GM19455 (cell line): ENCODE results near the gene RFTN1.

ENCODE experiments used
- ATAC-seq: cut with Tn5 transposase; IDR thresholded peaks from one replicate; pipeline ENCODE4 v1.9.1; 2021; ENCODE audit not compliant: unreplicated experiment

The RFTN1 gene

DNA sequence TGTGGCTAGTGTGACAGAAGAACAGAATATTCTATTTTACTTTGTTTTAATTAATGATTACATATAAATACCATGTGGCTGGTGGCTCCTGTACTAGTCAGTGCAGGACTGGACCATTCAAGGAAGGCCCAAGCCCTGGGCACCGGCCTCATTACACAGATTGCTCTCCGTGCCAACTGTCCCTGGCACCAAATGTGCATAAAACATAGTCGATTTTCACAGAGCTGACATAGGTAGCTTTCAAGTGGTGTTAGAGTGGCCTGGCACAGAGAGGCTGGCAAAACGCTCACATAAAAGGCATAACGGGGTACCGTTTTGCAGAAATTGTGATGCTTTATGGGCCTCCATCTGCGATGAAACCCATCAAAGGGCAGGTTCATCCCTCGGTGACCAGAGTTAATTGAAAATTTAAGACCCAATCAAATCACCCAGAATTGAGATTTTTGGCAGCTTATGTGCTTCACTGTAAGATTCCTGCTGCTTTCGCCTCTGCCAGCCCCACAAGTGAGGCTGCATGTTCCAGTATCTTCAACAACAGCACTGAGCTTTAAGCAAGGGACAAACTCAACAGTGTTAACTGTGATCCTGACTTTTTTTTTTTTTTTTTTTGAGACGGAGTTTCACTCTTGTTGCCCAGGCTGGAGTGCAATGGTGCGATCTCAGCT is 25.9 kb downstream of the RFTN1 start:
- no peak for ATAC-seq

DNA sequence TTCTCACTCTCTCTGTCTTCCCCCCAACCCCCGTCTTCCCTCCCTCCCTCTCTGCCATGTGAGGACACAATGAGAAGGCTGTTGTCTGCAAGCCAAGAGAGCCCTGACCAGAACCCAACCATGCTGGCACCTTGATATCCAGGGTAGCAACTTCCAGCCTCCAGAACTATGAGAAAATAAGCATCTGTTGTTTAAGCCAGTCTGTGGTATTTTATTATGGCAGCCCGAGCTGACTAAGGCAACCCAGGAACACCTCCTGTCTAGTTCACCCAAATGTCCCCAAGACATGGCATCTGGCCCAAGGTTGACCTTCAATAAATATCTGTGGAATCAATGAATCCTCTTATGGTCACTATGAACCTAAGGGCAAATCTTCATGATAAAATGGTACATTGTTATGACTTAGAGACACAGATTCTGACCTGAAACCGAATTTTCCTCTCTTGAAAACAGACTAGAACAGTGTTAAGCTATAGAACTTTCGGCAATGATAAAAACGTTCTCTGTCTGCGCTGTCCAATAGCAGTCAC is 26.5 kb downstream of the RFTN1 start:
- no peak for ATAC-seq

DNA sequence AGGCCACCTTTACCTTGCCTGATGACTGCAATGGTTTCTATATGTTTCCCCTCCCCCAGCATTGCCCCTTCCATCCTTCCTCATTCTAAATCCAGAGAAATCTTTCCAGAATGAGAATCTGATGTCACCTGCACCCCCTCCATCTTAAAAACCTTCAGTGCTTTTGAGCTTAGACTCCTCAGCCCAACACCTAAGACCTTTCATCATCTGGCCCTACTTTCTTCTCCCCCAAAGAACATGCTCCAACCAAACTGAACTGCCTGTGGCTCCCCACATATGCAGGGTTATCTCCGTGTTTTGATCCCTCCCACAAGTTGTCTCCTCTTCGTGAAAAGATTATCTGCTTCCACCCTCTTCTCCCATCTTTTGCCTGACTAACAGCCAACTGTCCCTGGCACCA is 27.3 kb downstream of the RFTN1 start:
- no peak for ATAC-seq

DNA sequence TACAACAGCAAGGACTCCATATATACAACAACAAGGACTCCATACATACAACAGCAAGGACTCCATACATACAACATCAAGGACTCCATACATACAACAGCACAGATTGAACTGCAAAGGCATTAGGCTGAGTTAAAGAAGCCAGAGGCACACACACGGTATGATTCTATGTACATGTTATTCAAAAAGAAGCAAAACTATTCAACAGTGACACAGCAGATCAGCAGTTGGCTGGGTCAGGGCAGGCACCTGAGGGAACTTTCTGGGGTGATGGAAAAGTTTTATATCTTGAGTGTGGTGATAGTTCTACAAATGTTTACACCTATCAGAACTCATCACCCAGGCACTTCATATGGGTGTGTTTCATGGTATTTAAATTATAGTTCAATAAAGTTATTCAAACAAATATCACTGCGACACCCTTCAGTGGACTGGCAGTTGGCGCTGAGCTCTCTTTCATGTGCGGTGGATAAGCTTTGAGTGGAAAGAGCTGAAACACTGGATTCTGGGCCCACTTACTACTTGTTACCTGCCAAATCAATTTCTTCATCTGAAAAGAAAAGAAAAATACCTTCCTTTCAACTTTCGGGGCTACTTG is 28.0 kb downstream of the RFTN1 start:
- no peak for ATAC-seq

DNA sequence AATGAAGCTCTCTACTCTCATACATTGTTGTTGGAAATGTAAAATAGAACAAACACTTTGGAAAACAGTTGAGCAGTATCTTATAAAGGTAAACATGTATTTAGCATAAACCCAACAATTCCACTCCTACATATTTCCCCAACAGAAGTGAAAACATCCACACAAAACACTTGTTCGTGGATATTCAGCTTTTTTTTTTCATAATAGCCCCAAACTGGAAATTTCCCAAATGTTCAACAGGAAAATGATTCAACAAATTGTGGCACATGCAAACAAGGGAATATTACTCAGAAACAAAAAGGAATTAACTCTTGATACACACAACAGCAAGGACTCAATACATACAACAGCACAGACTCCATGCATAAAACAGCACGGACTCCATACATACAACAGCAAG is 28.5 kb downstream of the RFTN1 start:
- ATAC-seq: no peak

DNA sequence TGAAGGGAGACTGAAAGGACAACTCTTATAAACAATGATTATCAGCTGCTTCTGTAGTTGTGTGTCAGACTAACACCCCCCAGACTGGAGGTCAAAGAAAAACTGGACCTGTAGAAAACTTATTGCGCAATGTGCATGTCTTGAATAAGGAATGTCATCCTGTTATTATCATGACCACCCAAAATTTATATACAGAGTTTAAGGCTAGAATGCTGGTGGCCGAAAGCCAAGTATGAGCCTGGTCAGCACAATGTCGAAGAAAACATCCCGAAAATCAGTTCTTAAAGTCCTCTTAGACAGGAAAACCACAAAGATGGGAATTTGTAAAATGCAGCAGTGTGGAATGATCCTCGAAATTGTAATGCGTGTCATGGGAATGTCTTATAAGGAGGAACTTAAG is 29.3 kb downstream of the RFTN1 start:
- no peak for ATAC-seq

DNA sequence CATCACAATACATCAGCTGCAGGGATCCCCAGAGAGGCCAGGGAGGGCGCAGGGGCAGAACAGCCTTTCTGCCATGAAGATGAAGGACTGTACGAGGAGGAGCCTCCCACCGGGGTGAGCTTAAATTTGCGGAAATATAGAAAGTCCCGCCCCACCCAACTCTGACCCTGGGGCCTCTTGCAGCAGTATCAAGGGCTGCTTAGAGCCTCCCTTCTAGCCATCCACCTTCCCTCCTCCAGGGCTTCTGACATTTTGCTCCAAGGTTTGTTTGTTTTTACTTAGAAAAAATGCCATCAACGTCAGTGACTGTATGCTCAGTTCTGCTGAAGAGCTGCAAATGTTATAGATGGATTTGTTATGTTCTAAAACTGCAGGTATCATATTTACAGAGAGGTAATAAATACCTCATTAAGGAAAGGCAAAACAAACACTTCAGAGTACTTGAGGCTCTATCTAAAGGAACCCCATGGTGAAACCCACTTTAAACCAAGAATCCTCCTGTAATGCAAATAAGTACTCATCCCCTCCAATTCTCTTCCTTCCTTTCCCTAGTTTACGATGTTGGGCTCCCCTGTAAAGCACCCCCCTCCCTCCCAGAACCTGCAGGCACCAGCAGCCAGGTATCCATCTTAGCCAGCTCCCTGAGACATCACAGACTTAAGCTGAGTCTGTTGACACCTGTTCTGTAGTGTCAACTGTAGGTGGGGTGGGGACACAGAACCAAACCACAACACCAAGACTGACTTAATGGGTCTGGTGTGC is 30.5 kb downstream of the RFTN1 start:
- no peak for ATAC-seq

DNA sequence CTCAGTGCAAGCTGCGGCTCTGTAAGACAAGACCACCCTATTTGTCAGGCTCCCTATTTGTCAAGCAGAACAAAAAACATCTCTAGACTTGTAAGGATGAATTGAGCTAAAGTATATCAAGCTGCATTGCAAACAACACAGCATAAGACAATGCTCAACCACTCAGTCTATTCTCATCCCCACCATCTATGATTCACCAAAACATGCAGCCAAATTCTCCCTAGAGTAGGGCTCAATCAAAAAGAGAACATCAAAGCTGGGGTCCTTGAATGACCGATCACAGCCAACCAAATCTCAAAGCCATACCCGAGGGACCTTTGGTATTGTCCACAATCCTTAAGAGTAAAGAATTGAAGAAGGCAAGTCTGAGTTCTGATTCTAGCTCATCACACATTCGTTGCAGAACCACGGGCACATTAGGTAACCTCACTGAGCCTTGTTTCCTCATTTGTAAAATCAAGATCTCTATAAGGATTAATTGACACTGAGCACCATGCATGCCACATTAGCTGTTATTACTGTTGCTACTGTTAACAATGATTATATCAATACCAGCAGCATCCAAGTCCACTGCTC is 31.2 kb downstream of the RFTN1 start:
- ATAC-seq: no peak

DNA sequence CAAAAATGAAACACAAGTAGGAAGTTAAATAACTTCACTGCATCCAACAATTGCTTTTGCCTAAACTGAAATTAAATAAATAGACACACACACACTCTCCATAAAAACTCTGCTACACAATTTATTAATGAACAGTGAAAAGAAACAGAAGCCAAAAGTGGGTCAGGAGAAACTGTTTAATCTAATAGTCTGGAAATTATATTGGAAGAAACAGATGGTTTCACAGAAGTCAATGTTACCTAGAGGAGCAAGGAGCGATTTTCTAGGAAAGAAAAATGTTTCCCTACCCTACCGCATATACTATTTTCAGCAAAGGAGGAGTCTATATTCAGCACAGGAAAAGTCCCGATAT is 32.0 kb downstream of the RFTN1 start:
- ATAC-seq: no peak

DNA sequence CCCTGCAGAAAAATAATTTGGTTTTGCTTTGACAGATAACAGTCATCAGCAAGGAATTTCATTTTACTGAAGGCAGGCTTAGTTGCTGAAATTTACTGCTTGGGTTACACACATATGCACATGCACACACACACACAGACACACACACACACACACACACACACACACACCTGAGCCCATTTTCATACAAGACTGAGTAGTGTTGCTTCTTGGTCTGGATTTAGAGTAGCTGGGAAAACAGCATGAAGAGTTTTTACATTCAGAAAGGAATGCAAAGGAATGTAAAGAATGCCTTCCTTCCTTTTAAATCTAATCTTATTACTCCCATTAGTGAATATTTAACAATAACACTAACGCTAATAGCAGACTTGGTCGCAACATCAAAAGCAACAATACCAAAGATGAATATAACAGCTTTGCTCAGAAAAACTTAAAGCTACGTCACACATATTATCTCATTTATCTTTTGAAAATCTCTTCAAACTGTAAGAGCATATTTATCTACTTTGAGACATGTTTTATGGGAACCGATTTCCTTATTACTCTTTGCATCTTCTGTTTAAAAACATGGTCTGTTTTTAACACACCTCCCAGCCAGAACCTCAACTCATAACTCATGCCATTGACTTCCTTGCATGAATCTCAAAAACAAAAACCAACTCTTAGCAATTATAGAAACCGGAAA is 32.5 kb downstream of the RFTN1 start:
- no peak for ATAC-seq

DNA sequence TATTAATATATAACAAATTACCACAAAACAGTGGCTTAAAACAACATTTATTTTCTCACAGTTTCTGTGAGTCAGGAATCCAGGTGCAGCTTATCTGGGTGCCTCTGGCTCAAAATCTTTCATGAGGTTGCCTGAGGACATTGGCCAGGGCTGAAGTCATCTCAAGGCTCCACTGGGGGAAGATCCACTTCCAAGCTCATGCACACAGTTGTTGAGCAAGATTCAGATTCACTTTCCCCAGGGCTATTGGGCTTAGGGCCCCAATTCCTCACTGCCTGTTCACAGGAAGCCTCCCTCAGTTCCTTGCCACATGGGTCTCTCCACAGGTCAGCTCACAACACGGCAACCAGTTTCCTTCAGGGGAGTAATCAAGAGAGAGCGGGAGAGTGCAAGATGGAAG is 35.0 kb downstream of the RFTN1 start:
- ATAC-seq: no peak

DNA sequence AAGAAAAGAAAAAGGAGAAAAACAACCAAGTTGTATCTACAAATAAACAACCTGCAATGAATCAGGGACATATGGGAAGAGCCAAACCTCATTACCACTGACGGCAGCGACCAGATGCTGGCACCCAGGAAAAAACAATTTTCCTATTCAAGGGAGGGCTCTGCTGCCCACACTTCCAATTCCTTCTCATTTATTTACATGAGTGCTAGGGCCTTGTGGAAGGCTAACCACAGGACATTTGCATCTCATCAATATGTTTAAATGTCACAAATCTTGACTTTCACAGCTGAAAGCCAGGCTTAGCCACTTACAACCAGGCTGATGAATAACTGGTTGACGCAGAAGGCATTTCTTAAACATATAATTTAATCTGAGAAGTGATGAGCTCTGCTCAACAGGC is 36.0 kb downstream of the RFTN1 start:
- no peak for ATAC-seq

DNA sequence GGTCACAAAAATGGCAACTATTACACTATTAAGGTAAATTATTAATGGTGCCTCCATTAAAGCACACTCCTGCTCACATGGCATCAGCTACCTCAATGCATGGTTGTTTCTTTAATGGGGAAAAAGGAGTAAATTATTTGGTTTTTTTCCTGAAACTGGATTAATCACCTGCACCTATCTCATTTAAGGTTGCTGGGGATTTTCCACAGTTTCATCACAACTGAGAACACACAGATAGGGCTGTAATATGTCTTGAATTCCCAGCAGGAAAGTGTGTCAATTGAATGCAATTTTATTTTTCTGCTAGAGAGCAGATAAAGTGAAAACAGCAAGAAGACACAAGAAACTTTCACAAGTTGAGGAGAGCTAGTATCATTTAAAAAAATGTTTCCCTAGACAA is 36.4 kb downstream of the RFTN1 start:
- ATAC-seq: no peak

DNA sequence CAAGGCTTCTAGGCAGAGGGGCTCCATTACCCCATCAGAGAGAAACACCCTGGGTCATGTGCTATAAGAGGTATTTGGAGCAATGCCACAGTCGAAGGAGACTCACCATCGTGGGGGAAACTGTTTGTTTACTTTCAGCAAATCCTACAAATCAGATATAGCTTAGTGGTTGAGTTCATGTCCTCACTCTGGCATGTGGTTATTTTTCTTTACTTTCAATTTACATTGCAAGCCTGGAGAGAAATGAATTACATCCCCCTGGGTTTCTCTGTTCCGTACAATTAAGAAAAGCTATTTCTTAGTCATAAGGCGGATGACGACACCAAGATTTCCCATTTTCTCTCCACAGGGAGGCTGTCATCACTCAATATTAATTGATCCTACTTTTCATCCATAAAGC is 36.9 kb downstream of the RFTN1 start:
- ATAC-seq: peak; percentile 47

DNA sequence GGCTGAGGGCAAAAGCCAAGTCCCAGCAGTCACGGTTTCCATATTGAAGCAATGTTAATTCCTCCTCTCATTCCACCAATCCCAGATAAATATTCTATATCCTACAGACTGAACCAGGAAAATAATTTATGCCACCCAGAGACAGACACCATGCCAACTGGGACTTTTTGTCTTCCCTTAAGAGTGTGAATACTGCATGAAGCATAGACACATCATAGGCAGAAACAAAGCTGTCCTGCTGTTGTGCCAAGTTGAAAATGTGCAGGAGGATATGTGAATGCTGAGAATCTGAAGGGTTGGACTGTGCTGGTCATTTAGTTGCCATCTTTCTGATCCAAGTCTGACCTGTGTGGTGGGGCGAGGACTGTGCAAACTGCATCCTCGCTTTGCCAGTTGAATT is 37.7 kb downstream of the RFTN1 start:
- no peak for ATAC-seq

DNA sequence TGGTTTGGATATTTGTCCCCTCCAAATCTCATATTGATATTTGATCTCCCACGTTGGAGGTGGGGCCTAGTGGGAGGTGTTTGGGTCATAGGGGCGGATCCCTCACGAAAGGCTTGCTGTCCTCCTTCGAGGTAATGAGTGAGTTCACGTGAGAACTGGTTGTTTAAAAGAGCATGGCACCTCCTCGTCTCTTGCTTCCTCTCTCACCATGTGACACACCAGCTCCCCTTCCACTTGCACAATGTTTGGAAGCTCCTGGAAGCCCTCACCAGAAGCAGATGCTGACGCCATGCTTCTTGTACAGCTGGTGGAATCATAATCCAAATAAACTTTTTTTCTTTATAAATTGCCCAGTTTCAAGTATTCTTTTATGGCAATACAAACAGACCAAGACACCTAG is 38.6 kb downstream of the RFTN1 start:
- ATAC-seq: no peak

DNA sequence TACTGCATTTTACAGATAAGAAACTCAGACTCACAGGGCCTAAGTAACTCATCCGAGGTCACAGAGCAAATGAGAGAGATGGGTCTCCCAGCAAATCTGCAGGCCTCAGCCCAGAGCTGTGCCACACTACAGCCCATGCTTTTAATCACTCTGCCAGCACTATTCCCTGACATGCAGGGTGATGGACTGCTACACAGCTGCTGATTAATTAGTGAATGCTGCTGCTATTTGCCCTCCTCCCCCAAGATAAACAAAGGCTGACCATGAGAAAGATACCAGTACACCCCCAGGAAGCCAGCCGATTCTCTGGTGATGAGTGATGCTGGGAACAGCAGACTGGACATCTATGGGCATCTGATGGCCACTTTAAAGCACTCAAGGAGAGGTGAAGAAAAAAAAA is 39.3 kb downstream of the RFTN1 start:
- ATAC-seq: no peak

DNA sequence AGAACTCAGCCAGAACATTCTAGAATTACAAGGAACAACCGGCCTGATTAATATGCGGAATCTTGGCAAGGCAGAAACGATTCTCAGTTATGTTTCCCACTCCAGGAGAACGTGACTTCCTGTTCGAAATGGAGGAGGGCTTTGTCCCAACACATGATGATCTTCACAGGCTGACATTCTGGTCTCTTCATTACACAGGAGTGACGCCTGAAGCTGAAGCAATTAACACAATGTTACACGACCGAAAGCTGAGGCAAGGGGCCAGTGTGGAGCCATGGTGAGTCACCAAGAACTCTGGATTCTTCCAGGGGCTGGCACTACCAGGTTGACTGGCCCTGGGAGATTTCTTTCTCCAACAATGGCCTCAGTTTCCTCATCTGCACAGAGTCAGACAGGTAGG is 40.9 kb downstream of the RFTN1 start:
- ATAC-seq: no peak

DNA sequence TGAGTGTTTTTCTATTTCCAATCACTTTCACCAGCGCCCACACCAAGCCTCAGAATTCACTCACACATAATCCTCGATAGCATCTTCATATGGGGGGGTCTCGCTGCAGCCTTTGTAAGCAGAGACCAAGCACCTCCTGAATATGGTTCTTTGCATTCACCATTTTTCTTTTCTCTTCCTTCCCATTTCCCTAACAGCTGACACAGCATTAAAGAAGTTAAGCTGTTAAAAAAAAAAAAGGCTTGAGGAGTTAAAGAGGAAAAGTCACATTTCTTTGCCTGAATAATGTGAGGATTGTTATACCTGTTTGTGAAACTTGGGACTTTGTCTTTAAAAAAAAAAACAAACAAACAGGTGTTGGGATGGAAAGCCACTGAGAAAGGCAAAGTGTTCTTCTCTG is 41.6 kb downstream of the RFTN1 start:
- ATAC-seq: no peak

DNA sequence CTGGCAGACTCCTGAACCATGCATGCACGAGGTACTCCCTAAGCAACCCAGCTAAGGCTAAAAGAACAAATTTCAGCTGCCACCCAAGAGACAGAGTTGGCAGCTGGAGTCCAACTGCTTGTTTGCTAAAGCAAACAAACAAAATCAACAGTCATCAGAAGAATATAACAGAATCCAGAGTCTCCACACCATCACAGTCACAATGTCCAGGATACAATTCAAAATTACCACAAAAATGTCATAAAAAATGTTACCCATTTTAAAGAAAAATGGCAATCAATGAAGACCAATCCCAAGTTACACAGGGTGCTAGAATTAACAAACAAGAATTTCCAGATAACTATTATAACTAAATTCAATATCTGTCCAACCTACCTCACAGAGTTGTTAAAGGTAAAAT is 42.9 kb downstream of the RFTN1 start:
- ATAC-seq: no peak

DNA sequence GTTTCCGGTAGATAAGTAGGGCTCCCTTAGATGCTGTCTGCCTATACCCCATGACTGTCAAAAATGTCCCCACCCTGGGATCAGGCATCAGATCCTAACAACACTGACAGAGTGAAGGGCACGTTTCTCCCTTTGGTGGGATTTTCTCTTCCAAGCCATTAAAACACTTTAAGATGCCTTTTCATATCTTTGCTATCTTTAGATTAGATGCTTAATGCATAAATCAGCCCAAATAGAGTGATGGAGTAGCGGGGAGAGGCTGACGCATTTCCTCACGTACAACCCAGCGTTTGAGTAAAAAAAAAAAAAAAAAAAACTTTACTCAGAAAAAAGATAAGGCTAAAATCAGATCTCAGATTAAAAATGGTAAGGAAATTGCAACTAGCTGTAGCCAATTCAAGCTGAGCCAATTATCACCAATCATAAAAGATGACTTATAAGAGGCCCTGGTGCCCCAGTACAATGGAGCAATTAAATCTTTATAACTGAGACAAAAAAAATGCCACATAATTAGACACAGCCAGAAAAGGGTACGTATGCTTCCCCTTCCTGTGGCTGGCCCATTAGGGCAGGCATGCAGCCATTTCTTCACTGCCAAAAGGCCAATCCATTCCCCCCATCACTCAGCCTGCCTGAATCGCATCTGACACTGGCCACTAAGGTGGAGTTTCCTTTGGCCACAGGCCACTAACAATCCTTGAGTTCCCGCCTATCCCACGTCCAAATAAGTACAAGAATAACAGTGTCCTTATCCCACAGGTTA is 45.0 kb downstream of the RFTN1 start:
- no peak for ATAC-seq
